HEK293 (cell line): Measurements from ENCODE around the gene CRTC2.
"Not testable (repeated sequence)": the region's sequence is repeated elsewhere in the genome, so short reads cannot be mapped to it uniquely, and the experiment has no call there.

Source experiments
- CTCF ChIA-PET: fragments of 350-600 bp; formaldehyde crosslinking; extraction: SDS; loops from one replicate; lab custom pipeline; 2021; ENCODE audit warnings: antibody characterized with exemption; lab: Yijun Ruan, JAX
- POLR2A ChIA-PET: fragments of 300-600 bp; formaldehyde crosslinking; extraction: SDS; loops from one replicate; lab custom pipeline; 2020; ENCODE audit warnings: antibody characterized with exemption, inconsistent platforms; lab: Yijun Ruan, JAX
- H3K27ac ChIP-seq: fragments of 200-500 bp; sonication (Bioruptor generic); 2 replicates; pipeline ENCODE4 v1.5.1; 2014; ENCODE audit warnings: low read depth, low read length, control low read depth, inconsistent platforms; ENCODE audit errors: extremely low read depth
- H3K36me3 ChIP-seq, 2 experiments: fragments of 200-500 bp in 1 of 2; sonication (Bioruptor generic) in 1 of 2; 1 replicate in 1 of 2; 2 replicates in 1 of 2; pipeline ENCODE4 v1.5.1; 2014 to 2017; ENCODE audit warnings: inconsistent platforms in 2 of 2, low read length in 2 of 2; ENCODE audit not compliant: control insufficient read depth in 2 of 2, insufficient read depth in 1 of 2
- H3K4me1 ChIP-seq: fragments of 200-500 bp; sonication (Bioruptor generic); 2 replicates; pipeline ENCODE4 v1.5.1; 2014; ENCODE audit warnings: mild to moderate bottlenecking, low read length, inconsistent platforms; ENCODE audit not compliant: control insufficient read depth, insufficient read depth
- H3K4me3 ChIP-seq: 2 replicates; pipeline ENCODE4 v1.5.1; 2011; ENCODE audit warnings: low read depth, mild to moderate bottlenecking, control low read depth, low read length, moderate library complexity
- H3K9me3 ChIP-seq: fragments of 200-500 bp; sonication (Bioruptor generic); 2 replicates; pipeline ENCODE4 v1.5.1; 2014; ENCODE audit warnings: low read depth, low read length, inconsistent platforms; ENCODE audit not compliant: control insufficient read depth, insufficient read depth
- CTCF ChIP-seq: fragments of 450-650 bp; formaldehyde crosslinking; IDR thresholded peaks from 2 replicates; pipeline ENCODE4 v1.5.1; 2016; ENCODE audit warnings: missing biosample characterization, missing genetic modification characterization
- GLI2 ChIP-seq: fragments of 450-650 bp; formaldehyde crosslinking; IDR thresholded peaks from 2 replicates; pipeline ENCODE4; 2017; ENCODE audit warnings: missing biosample characterization, missing genetic modification characterization, low read depth, borderline replicate concordance
- HOXC10 ChIP-seq: sonication (generic); formaldehyde crosslinking; IDR thresholded peaks from 2 replicates; pipeline ENCODE4 v1.8.1; 2023; ENCODE audit warnings: mild to moderate bottlenecking, missing genetic modification reagents
- KLF17 ChIP-seq: fragments of 450-650 bp; formaldehyde crosslinking; IDR thresholded peaks from 2 replicates; pipeline ENCODE4 v1.5.1; 2016; ENCODE audit warnings: missing biosample characterization, missing genetic modification characterization
- MYNN ChIP-seq: fragments of 450-650 bp; formaldehyde crosslinking; IDR thresholded peaks from 2 replicates; pipeline ENCODE4 v1.5.1; 2016; ENCODE audit warnings: missing biosample characterization, missing genetic modification characterization, borderline replicate concordance
- SP3 ChIP-seq: fragments of 450-650 bp; formaldehyde crosslinking; IDR thresholded peaks from 2 replicates; pipeline ENCODE4 v1.5.1; 2016; ENCODE audit warnings: missing biosample characterization, missing genetic modification characterization
- ZBTB20 ChIP-seq: fragments of 450-650 bp; formaldehyde crosslinking; IDR thresholded peaks from 2 replicates; pipeline ENCODE4 v1.5.1; 2016; ENCODE audit warnings: missing biosample characterization, missing genetic modification characterization
- ZNF350 ChIP-seq: fragments of 450-650 bp; formaldehyde crosslinking; IDR thresholded peaks from 2 replicates; pipeline ENCODE4 v1.5.0; 2017; ENCODE audit warnings: missing biosample characterization, mild to moderate bottlenecking, missing genetic modification characterization
- ZNF354C ChIP-seq: fragments of 450-650 bp; formaldehyde crosslinking; IDR thresholded peaks from 2 replicates; pipeline ENCODE4 v1.5.1; 2016; ENCODE audit warnings: missing biosample characterization, missing genetic modification characterization, low read depth, borderline replicate concordance
- ZNF366 ChIP-seq: fragments of 450-650 bp; formaldehyde crosslinking; conservative IDR thresholded peaks from 2 replicates; pipeline ENCODE4 v1.5.1; 2016; ENCODE audit warnings: missing biosample characterization, missing genetic modification characterization
- ZNF394 ChIP-seq: fragments of 450-650 bp; formaldehyde crosslinking; IDR thresholded peaks from 2 replicates; pipeline ENCODE4 v1.5.1; 2016; ENCODE audit warnings: missing biosample characterization, missing genetic modification characterization, mild to moderate bottlenecking, moderate library complexity, borderline replicate concordance
- ZNF518A ChIP-seq: fragments of 450-650 bp; formaldehyde crosslinking; conservative IDR thresholded peaks from 2 replicates; pipeline ENCODE4 v1.5.1; 2016; ENCODE audit warnings: low read depth, missing biosample characterization, missing genetic modification characterization
- ZNF548 ChIP-seq: fragments of 450-650 bp; formaldehyde crosslinking; IDR thresholded peaks from 2 replicates; pipeline ENCODE4 v1.5.1; 2016; ENCODE audit warnings: missing biosample characterization, missing genetic modification characterization
- ZNF555 ChIP-seq: fragments of 450-650 bp; formaldehyde crosslinking; conservative IDR thresholded peaks from 2 replicates; pipeline ENCODE4 v1.5.1; 2017; ENCODE audit warnings: missing biosample characterization, mild to moderate bottlenecking, missing genetic modification characterization, inconsistent platforms
- ZNF629 ChIP-seq: fragments of 450-650 bp; formaldehyde crosslinking; IDR thresholded peaks from 2 replicates; pipeline ENCODE4 v1.5.1; 2017; ENCODE audit warnings: missing biosample characterization, missing genetic modification characterization
- ZNF654 ChIP-seq: fragments of 450-650 bp; formaldehyde crosslinking; IDR thresholded peaks from 2 replicates; pipeline ENCODE4 v1.5.1; 2016; ENCODE audit warnings: low read depth, missing biosample characterization, missing genetic modification characterization
- ZNF658 ChIP-seq: fragments of 450-650 bp; formaldehyde crosslinking; IDR thresholded peaks from 2 replicates; pipeline ENCODE4; 2016; ENCODE audit warnings: missing biosample characterization, missing genetic modification characterization
- ZNF830 ChIP-seq: fragments of 450-650 bp; IDR thresholded peaks from 2 replicates; pipeline ENCODE4 v1.5.0; 2018; ENCODE audit warnings: missing biosample characterization, missing genetic modification characterization, low read depth, mild to moderate bottlenecking, moderate library complexity
- TF ChIP-seq, protein P1 (sequence below): fragments of 450-650 bp; formaldehyde crosslinking; optimal IDR thresholded peaks from 2 replicates; pipeline ENCODE3; 2016; ENCODE audit warnings: missing biosample characterization, mild to moderate bottlenecking, missing genetic modification characterization

Gene CRTC2

DNA sequence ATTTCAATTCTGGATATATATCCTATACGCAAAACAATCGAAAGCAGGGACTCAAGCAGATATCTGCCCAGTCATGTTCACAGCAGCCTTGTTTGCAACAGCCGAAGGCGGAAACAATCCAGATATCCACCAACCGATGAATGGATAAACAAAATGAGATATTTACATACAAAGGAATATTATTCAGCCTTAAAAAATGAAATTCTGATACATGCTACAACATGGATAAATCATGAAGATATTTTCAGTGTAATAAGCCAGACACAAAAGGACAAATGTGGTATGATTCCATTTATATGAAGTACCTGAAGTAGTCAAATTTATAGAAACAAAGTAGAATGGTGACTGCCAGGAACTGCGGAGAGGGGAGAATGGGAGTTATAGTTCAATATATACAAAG lies 51.3 kb downstream of the CRTC2 start (continued):
- TF ChIP-seq ZBTB20 (tag by site-specific recombination) = no peak

GRCh38 chr1:153906396-153906795 lies 52.0 kb downstream of the CRTC2 start:
- no peaks in the 10 kb centered on the region for H3K9me3 ChIP-seq
- peaks cover 7 to 16% of the 10 kb centered on the region in 2 experiments; a peak in 2 of 3 replicates for H3K36me3 ChIP-seq
- POLR2A ChIA-PET = interaction anchor here (0.6 to 1.0 kb wide), 3 partner anchors 10 to 273 kb away, joined by 3 read pairs; partner anchors contain the start of gene CHTOP
- no peak for TF ChIP-seq ZNF830 (tag by site-specific recombination)
- TF ChIP-seq ZNF518A (tag by site-specific recombination) = no peak
- TF ChIP-seq ZNF366 = no peak
- TF ChIP-seq ZNF658 (tag by site-specific recombination) = no peak
- TF ChIP-seq ZNF629 (tag by site-specific recombination) = no peak
- no peak for TF ChIP-seq ZNF654
- TF ChIP-seq ZNF548 = no peak
- TF ChIP-seq, protein P1, sequence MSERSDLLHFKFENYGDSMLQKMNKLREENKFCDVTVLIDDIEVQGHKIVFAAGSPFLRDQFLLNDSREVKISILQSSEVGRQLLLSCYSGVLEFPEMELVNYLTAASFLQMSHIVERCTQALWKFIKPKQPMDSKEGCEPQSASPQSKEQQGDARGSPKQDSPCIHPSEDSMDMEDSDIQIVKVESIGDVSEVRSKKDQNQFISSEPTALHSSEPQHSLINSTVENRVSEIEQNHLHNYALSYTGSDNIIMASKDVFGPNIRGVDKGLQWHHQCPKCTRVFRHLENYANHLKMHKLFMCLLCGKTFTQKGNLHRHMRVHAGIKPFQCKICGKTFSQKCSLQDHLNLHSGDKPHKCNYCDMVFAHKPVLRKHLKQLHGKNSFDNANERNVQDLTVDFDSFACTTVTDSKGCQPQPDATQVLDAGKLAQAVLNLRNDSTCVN (tag by site-specific recombination) = no peak
- no peak for TF ChIP-seq ZNF394 (tag by site-specific recombination)
- H3K27ac ChIP-seq = no peak overlapping the region
- 0 out of 2 replicates have a peak, but pooled peaks cover 2% of the 10 kb centered on the region for H3K4me1 ChIP-seq
- CTCF ChIA-PET = interaction anchor here (0.6 kb wide), 1 partner anchor 353 kb away, joined by 3 read pairs; no protein-coding TSS in a partner anchor
- no peak overlapping the region for H3K4me3 ChIP-seq

- POLR2A ChIA-PET = interaction anchor here (0.6 to 1.0 kb wide), 5 partner anchors 10 to 272 kb away, joined by 3 read pairs; partner anchors contain the start of gene CHTOP
- H3K4me1 ChIP-seq, H3K27ac ChIP-seq, H3K4me3 ChIP-seq, CTCF ChIA-PET, H3K9me3 ChIP-seq: not testable (repeated sequence)
- H3K36me3 ChIP-seq = peaks cover 7 to 16% of the 10 kb centered on the region in 2 experiments; a peak in 2 of 3 replicates
- 0 out of 2 replicates have a peak, but pooled peaks have one; percentile 24 for TF ChIP-seq KLF17
These were observed 52.5 kb downstream of the CRTC2 start for GRCh38 chr1:153905908-153906307.

GRCh38 chr1:153903841-153904455 lies 54.5 kb downstream of the CRTC2 start:
- H3K9me3 ChIP-seq = no peaks in the 10 kb centered on the region
- no peak overlapping the region for H3K4me3 ChIP-seq
- peaks cover 2% of the 10 kb centered on the region; the same call in 1 of the 2 replicates for H3K4me1 ChIP-seq
- peaks cover 16 to 20% of the 10 kb centered on the region in 2 experiments for H3K36me3 ChIP-seq
- no peak overlapping the region for H3K27ac ChIP-seq
- CTCF ChIA-PET = no interaction called here
- POLR2A ChIA-PET = no interaction called here
- TF ChIP-seq ZNF350 (tag by site-specific recombination) = no peak
- TF ChIP-seq SP3 = 0 out of 2 replicates have a peak, but pooled peaks have one; percentile 20
- TF ChIP-seq ZNF555 (tag by site-specific recombination) = peak; percentile 94
- no peak for TF ChIP-seq CTCF
- TF ChIP-seq ZNF394 (tag by site-specific recombination) = peak; percentile 98
- no peak for TF ChIP-seq HOXC10 (CRISPR knock-in tag)
- TF ChIP-seq GLI2 = peak; percentile 14; the same call in 1 of the 2 replicates
- peak; percentile 54; the same call in 1 of the 2 replicates for TF ChIP-seq MYNN (tag by site-specific recombination)
- TF ChIP-seq ZNF354C (tag by site-specific recombination) = peak; percentile 94; the same call in 1 of the 2 replicates
